Endothelial cell of umbilical vein (primary cell): ENCODE data around the gene ABHD11. TPM values are rescaled to one million over a fixed set of nuclear protein-coding genes. Genes with fewer than 3 reads are reported as not detected.

ENCODE experiments used
- BruUV-seq: library from RNA; stranded (reverse); fragments of 400-500 nt; replicated peaks from 2 replicates; lab custom pipeline; 2021; lab: Mats Ljungman, UMichigan
- CTCF ChIA-PET: fragments of 300-600, 350-600 bp; sonication (Branson Sonifier 250); formaldehyde crosslinking; loops from one replicate; lab custom pipeline; 2021; ENCODE audit warnings: antibody characterized with exemption, inconsistent platforms; lab: Charles Lee
- POLR2A ChIA-PET: fragments of 300-600, 350-600 bp; sonication (Branson Sonifier 250); formaldehyde crosslinking; loops from one replicate; lab custom pipeline; 2021; ENCODE audit warnings: antibody characterized with exemption, inconsistent platforms; lab: Charles Lee
- DNase-seq: peaks from one replicate; pipeline ENCODE4 v3.0.0-alpha.2; 2011; ENCODE audit warnings: low read depth, low spot score
- FAIRE-seq: peaks from 2 replicates; lab custom pipeline; 2011; peaks lifted over from hg19 to GRCh38; lab: Jason Lieb, UNC
- H2AFZ ChIP-seq: 2 replicates; pipeline ENCODE4 v1.6.0; 2012; ENCODE audit warnings: low read depth, low read length, control low read depth, inconsistent platforms
- H3K27ac ChIP-seq: 2 replicates; pipeline ENCODE4 v1.5.1; 2011; ENCODE audit warnings: low read depth, mild to moderate bottlenecking, control low read depth, low read length, moderate library complexity; ENCODE audit not compliant: insufficient read depth
- H3K27me3 ChIP-seq, 2 experiments: 2 replicates each; pipeline versions ENCODE4 v1.6.0 to v1.6.1; 2011; ENCODE audit warnings: low read length in 2 of 2, mixed read lengths in 1 of 2; ENCODE audit not compliant: control insufficient read depth in 2 of 2, insufficient read depth in 2 of 2
- H3K36me3 ChIP-seq, 2 experiments: 2 replicates in 1 of 2; 3 replicates in 1 of 2; pipeline ENCODE4 v1.5.1; 2011; ENCODE audit warnings: low read length in 2 of 2, mild to moderate bottlenecking in 1 of 2, moderate library complexity in 1 of 2; ENCODE audit not compliant: control insufficient read depth in 2 of 2, insufficient read depth in 2 of 2; ENCODE audit errors: extremely low read depth in 1 of 2
- H3K4me1 ChIP-seq: 3 replicates; pipeline ENCODE4 v1.5.1; 2011; ENCODE audit warnings: mild to moderate bottlenecking, low read length; ENCODE audit not compliant: control insufficient read depth, insufficient read depth; ENCODE audit errors: extremely low read depth
- H3K4me2 ChIP-seq: 2 replicates; pipeline ENCODE4 v1.6.1; 2011; ENCODE audit warnings: low read length, control low read depth, mixed read lengths; ENCODE audit not compliant: insufficient read depth
- H3K4me3 ChIP-seq, 3 experiments: fragments of 200-600 bp in 1 of 3; sonication (generic), shearing (Covaris generic) in 1 of 3; replicated peaks in 1 of 3; 2 replicates each; pipeline ENCODE4 v1.5.1; 2011 to 2016; ENCODE audit warnings: control low read depth in 3 of 3, low read length in 3 of 3, mild to moderate bottlenecking in 2 of 3, inconsistent platforms in 1 of 3, low read depth in 1 of 3, moderate library complexity in 1 of 3; ENCODE audit not compliant: insufficient read depth in 1 of 3
- H3K79me2 ChIP-seq: 2 replicates; pipeline ENCODE4 v1.6.0; 2012; ENCODE audit warnings: low read length, inconsistent platforms; ENCODE audit not compliant: control insufficient read depth, insufficient read depth
- H3K9ac ChIP-seq: replicated peaks from 2 replicates; pipeline ENCODE3; 2011; ENCODE audit warnings: low read length, control low read depth; ENCODE audit not compliant: insufficient read depth; ENCODE audit errors: extremely low read depth
- H3K9me1 ChIP-seq: replicated peaks from 3 replicates; pipeline ENCODE4 v1.6.0; 2011; ENCODE audit warnings: mild to moderate bottlenecking, low read length; ENCODE audit not compliant: control insufficient read depth, insufficient read depth; ENCODE audit errors: extremely low read depth
- H3K9me3 ChIP-seq: replicated peaks from 2 replicates; pipeline ENCODE4 v1.5.1; 2012; ENCODE audit warnings: low read length, inconsistent platforms; ENCODE audit not compliant: control insufficient read depth, insufficient read depth
- H4K20me1 ChIP-seq: replicated peaks from 2 replicates; pipeline ENCODE3; 2011; ENCODE audit warnings: mild to moderate bottlenecking, low read length; ENCODE audit not compliant: control insufficient read depth, insufficient read depth; ENCODE audit errors: extremely low read depth
- EZH2 ChIP-seq: IDR thresholded peaks from 2 replicates; pipeline ENCODE4 v1.6.1; 2012; ENCODE audit warnings: borderline replicate concordance, low read depth, mild to moderate bottlenecking, moderate library complexity, low read length, inconsistent platforms; ENCODE audit not compliant: severe bottlenecking
- FOS ChIP-seq: IDR thresholded peaks from 2 replicates; pipeline ENCODE4 v1.6.1; 2011; ENCODE audit warnings: mild to moderate bottlenecking, low read length, moderate library complexity, borderline replicate concordance; ENCODE audit not compliant: insufficient read depth
- GATA2 ChIP-seq: IDR thresholded peaks from 2 replicates; pipeline ENCODE4 v1.7.0; 2011; ENCODE audit warnings: low read depth, mild to moderate bottlenecking, moderate library complexity, mixed read lengths, low read length; ENCODE audit not compliant: insufficient read length, insufficient read depth
- JUN ChIP-seq: IDR thresholded peaks from 2 replicates; pipeline ENCODE4 v1.6.1; 2011; ENCODE audit warnings: borderline replicate concordance, low read depth; ENCODE audit not compliant: insufficient read length, insufficient read depth
- MYC ChIP-seq: IDR thresholded peaks from one replicate; pipeline ENCODE4 v1.6.1; 2011; ENCODE audit warnings: mild to moderate bottlenecking, low read depth, low read length
- POLR2A ChIP-seq: IDR thresholded peaks from 2 replicates; pipeline ENCODE4 v1.6.1; 2012; ENCODE audit warnings: low read depth, mild to moderate bottlenecking, control low read depth, low read length
- POLR2AphosphoS5 ChIP-seq: IDR thresholded peaks from 2 replicates; pipeline ENCODE4 v1.6.1; 2012; ENCODE audit warnings: low read depth, mild to moderate bottlenecking, control low read depth, low read length, moderate library complexity; ENCODE audit not compliant: insufficient read depth
- dilution Hi-C: fragments of 300-500 bp; cut with MboI; formaldehyde crosslinking; loops from one replicate; pipeline ENCODE4 v1.15.0; 2019; ENCODE audit warnings: low sequenced_read_pairs; ENCODE audit not compliant: extremely low pct_ligation_motif_present
- intact Hi-C: fragments of 100-400 bp; cut with micrococcal nuclease; formaldehyde crosslinking; loops from one replicate; pipeline ENCODE4 v1.10.0; 2022
- polyA plus RNA-seq, 4 experiments: library from polyadenylated mRNA; depleted of rRNA in 3 of 4; stranded (reverse) in 3 of 4; unstranded in 1 of 4; fragments of >200 nt; gene quantifications; 2 replicates each; pipeline versions ENCODE4 v1.2.1 to v1.2.3, GENCODE V29; 2011 to 2012; ENCODE audit warnings: missing spikeins in 1 of 4
- total RNA-seq: library from RNA; stranded (reverse); gene quantifications from 2 replicates; pipeline ENCODE4 v1.2.3, GENCODE V29; 2021
- TF ChIP-seq, protein P1 (sequence below): IDR thresholded peaks from 2 replicates; pipeline ENCODE4 v1.6.1; 2011; ENCODE audit not compliant: insufficient read depth, insufficient read length
- TF ChIP-seq, protein P2 (sequence below), 2 donors: IDR thresholded peaks; 1 replicate in 1 of 2; 2 replicates in 1 of 2; pipeline ENCODE4 v1.5.1; 2011; ENCODE audit warnings: low read length in 2 of 2, mild to moderate bottlenecking in 2 of 2, moderate library complexity in 2 of 2, control low read depth in 1 of 2, inconsistent platforms in 1 of 2, low read depth in 1 of 2; ENCODE audit not compliant: insufficient read depth in 1 of 2; ENCODE audit errors: extremely low read depth in 1 of 2

The ABHD11 gene
- total and polyA plus RNA-seq, 2 donors (not counting 3 experiments of a cell fraction or from before 2014, with no cell fraction given): 13.3 to 18.4 TPM

DNA sequence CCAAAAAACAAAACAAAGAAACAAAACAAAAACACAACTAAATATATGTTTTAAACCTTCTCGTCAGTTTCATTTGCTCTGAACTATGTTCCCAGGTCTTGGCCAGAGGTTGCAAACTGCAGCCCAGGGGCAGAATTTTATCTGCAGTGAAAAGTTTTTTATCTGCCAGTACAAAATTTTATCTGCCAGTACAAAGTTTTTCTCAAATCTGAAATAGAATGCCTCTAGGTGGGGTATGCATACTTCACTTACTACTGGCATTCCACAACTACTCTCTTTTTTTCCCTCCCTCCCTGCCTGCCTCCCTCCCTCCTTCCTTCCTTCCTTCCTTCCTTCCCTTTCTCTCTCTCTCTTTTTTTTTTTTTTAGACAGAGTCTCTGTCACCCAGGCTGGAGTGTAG, 40.9 kb upstream of the ABHD11 start:
- Histone ChIP-seq H3K9me3 (no peaks in the 10 kb centered on the region), H3K4me3 (no peak overlapping the region), H2AFZ (no peak overlapping the region), H3K4me1 (peaks cover 20% of the 10 kb centered on the region), H3K36me3 (no peaks in the 10 kb centered on the region), H3K79me2 (no peaks in the 10 kb centered on the region), H3K27me3 (no peaks in the 10 kb centered on the region), H3K4me2 (no peak overlapping the region), H3K9me1 (no peaks in the 10 kb centered on the region), H3K9ac (no peak overlapping the region), H3K27ac (no peak overlapping the region), H4K20me1 (no peaks in the 10 kb centered on the region)
- ChIA-PET POLR2A (no interaction called here), CTCF (interaction anchor here (0.7 kb wide), 1 partner anchor 104 kb away, joined by 3 read pairs; no protein-coding TSS in a partner anchor)
- TF ChIP-seq, protein P1, sequence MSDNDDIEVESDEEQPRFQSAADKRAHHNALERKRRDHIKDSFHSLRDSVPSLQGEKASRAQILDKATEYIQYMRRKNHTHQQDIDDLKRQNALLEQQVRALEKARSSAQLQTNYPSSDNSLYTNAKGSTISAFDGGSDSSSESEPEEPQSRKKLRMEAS: no peak
- TF ChIP-seq FOS (no peak), EZH2 (no peak), POLR2AphosphoS5 (no peak), POLR2A (no peak), MYC (no peak), JUN (no peak), GATA2 (no peak)
- TF ChIP-seq, protein P2, sequence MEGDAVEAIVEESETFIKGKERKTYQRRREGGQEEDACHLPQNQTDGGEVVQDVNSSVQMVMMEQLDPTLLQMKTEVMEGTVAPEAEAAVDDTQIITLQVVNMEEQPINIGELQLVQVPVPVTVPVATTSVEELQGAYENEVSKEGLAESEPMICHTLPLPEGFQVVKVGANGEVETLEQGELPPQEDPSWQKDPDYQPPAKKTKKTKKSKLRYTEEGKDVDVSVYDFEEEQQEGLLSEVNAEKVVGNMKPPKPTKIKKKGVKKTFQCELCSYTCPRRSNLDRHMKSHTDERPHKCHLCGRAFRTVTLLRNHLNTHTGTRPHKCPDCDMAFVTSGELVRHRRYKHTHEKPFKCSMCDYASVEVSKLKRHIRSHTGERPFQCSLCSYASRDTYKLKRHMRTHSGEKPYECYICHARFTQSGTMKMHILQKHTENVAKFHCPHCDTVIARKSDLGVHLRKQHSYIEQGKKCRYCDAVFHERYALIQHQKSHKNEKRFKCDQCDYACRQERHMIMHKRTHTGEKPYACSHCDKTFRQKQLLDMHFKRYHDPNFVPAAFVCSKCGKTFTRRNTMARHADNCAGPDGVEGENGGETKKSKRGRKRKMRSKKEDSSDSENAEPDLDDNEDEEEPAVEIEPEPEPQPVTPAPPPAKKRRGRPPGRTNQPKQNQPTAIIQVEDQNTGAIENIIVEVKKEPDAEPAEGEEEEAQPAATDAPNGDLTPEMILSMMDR (IDR thresholded peaks at IDR 0.05; ENCODE audit: extremely low read depth in 1 of 2, insufficient read depth in 1 of 2, low read depth in 1 of 2, low read length in 2 of 2): no peak
- DNase-seq (no peak), FAIRE-seq (no peak)
- dilution Hi-C loops: no loop called here
- BruUV-seq: no TSS peak
- intact Hi-C loops: no loop called here
